ENCODE data around the gene RADIL.

GRCh38 chr7:4770886-4771285 lies 112.6 kb downstream of the RADIL start:
- TF ChIP-seq POLR2AphosphoS5 (IDR thresholded peaks at IDR 0.05; ENCODE audit: borderline replicate concordance, low read depth, low read length) (no peak), EZH2 (IDR thresholded peaks at IDR 0.05) (no peak)

Measured in SK-N-MC (cell line).